Breast epithelium (tissue), 3 donors: ENCODE measurements around the gene PLCL2.

Experiments used
- CTCF ChIP-seq, 3 donors: fragments of 450-650 bp; IDR thresholded peaks; one replicate each; pipeline ENCODE4 v1.5.1; 2016 to 2017; ENCODE audit warnings: antibody characterized with exemption in 3 of 3, mild to moderate bottlenecking in 3 of 3, moderate library complexity in 3 of 3
- POLR2A ChIP-seq: fragments of 450-650 bp; IDR thresholded peaks from one replicate; pipeline ENCODE4 v1.6.1; 2016; ENCODE audit warnings: antibody characterized with exemption, mild to moderate bottlenecking, moderate library complexity

- TF ChIP-seq CTCF (IDR thresholded peaks at IDR 0.05), result no peak
- TF ChIP-seq POLR2A, result no peak
Measured at GRCh38 chr3:17087509-17087908, 202.8 kb downstream of the PLCL2 start.
